GM12878 (cell line): ENCODE results near the gene SMIM27. TPM values are rescaled to one million over a fixed set of nuclear protein-coding genes. Genes with fewer than 3 reads are reported as not detected.

Experiments used
- BACH1 ChIP-seq: fragments of 450-650 bp; IDR thresholded peaks from 2 replicates; pipeline ENCODE4 v1.6.1; 2017; ENCODE audit warnings: mild to moderate bottlenecking, borderline replicate concordance
- BCL11A ChIP-seq: IDR thresholded peaks from 2 replicates; pipeline ENCODE4 v1.6.1; 2011; ENCODE audit warnings: low read depth, low read length
- CBX5 ChIP-seq: sonication (generic); IDR thresholded peaks from 2 replicates; pipeline ENCODE4 v1.6.1; 2016; ENCODE audit warnings: low read depth, moderate library complexity, mild to moderate bottlenecking, inconsistent platforms
- CEBPB ChIP-seq, 2 experiments: fragments of 150-350 bp in 1 of 2; IDR thresholded peaks; 2 replicates each; pipeline ENCODE4 v1.6.1; 2012 to 2014; ENCODE audit warnings: low read depth in 2 of 2, low read length in 2 of 2, borderline replicate concordance in 1 of 2, inconsistent platforms in 1 of 2
- ETV6 ChIP-seq, 2 experiments: fragments of 450-650 bp in 1 of 2; IDR thresholded peaks in 1 of 2; conservative IDR thresholded peaks in 1 of 2; 2 replicates each; pipeline ENCODE4 v1.6.1; 2014; ENCODE audit warnings: antibody characterized with exemption in 1 of 2, borderline replicate concordance in 1 of 2, low read depth in 1 of 2, mild to moderate bottlenecking in 1 of 2, moderate library complexity in 1 of 2
- IKZF1 ChIP-seq: fragments of 450-650 bp; conservative IDR thresholded peaks from 2 replicates; pipeline ENCODE4 v1.6.1; 2017; ENCODE audit warnings: antibody characterized with exemption, mild to moderate bottlenecking
- JUNB ChIP-seq: IDR thresholded peaks from 2 replicates; pipeline ENCODE4 v1.6.1; 2016; ENCODE audit warnings: antibody characterized with exemption, mild to moderate bottlenecking
- KLF5 ChIP-seq: fragments of 450-650 bp; IDR thresholded peaks from 2 replicates; pipeline ENCODE4 v1.6.1; 2014; ENCODE audit warnings: mild to moderate bottlenecking; ENCODE audit not compliant: partially characterized antibody
- NFXL1 ChIP-seq: fragments of 450-650 bp; IDR thresholded peaks from 2 replicates; pipeline ENCODE4 v1.6.1; 2017; ENCODE audit warnings: antibody characterized with exemption, mild to moderate bottlenecking, borderline replicate concordance
- NR2F1 ChIP-seq: fragments of 450-650 bp; conservative IDR thresholded peaks from 2 replicates; pipeline ENCODE4 v1.6.1; 2017; ENCODE audit warnings: mild to moderate bottlenecking
- PAX5 ChIP-seq: IDR thresholded peaks from 2 replicates; pipeline ENCODE4 v1.6.1; 2011; ENCODE audit warnings: low read depth, low read length, borderline replicate concordance
- PML ChIP-seq: IDR thresholded peaks from 2 replicates; pipeline ENCODE4 v1.6.1; 2012; ENCODE audit warnings: low read length, inconsistent platforms
- POU2F2 ChIP-seq: IDR thresholded peaks from 3 replicates; pipeline ENCODE4 v1.6.1; 2011; ENCODE audit warnings: low read depth, mild to moderate bottlenecking, low read length, borderline replicate concordance
- RELA ChIP-seq: fragments of 450-650 bp; IDR thresholded peaks from 2 replicates; pipeline ENCODE4 v1.8.0; 2014; ENCODE audit warnings: borderline replicate concordance; ENCODE audit not compliant: partially characterized antibody
- SMC3 ChIP-seq: IDR thresholded peaks from 2 replicates; pipeline ENCODE4 v1.6.1; 2011; ENCODE audit warnings: low read length, improper control_type of control experiment, borderline replicate concordance
- SRF ChIP-seq, 2 experiments: IDR thresholded peaks; 2 replicates each; pipeline ENCODE4 v1.6.1; 2011; ENCODE audit warnings: low read depth in 2 of 2, low read length in 2 of 2, mild to moderate bottlenecking in 1 of 2, moderate library complexity in 1 of 2
- ZNF24 ChIP-seq: fragments of 450-650 bp; IDR thresholded peaks from 2 replicates; pipeline ENCODE4 v1.6.1; 2017; ENCODE audit warnings: antibody characterized with exemption, mild to moderate bottlenecking
- polyA plus RNA-seq, 11 experiments: library from polyadenylated mRNA; depleted of rRNA in 4 of 11; unstranded in 6 of 11; stranded (reverse) in 5 of 11; fragments of >200 nt; fragmentation: Nextera tagmentation in 4 of 11; fragmentation: Illumina TruSeq in 1 of 11; extraction: Ambion mirVana in 4 of 11; extraction: Trizol in 1 of 11; gene quantifications; 1 replicate in 1 of 11; 2 replicates in 10 of 11; pipeline versions ENCODE4 v1.2.1 to v1.2.3, GENCODE V29; 2011 to 2016; ENCODE audit warnings: inconsistent platforms in 2 of 11, missing spikeins in 2 of 11, low read depth in 1 of 11
- total RNA-seq, 4 experiments: library from RNA; depleted of rRNA in 3 of 4; stranded (reverse); fragments of >200 nt in 3 of 4; fragmentation: Illumina TruSeq in 1 of 4; extraction: Trizol in 1 of 4; gene quantifications; 2 replicates each; pipeline versions ENCODE4 v1.2.1 to v1.2.3, GENCODE V29; 2013 to 2021
- TF ChIP-seq, protein P1 (sequence below): IDR thresholded peaks from 2 replicates; pipeline ENCODE4 v1.6.1; 2011; ENCODE audit warnings: mild to moderate bottlenecking, low read depth, low read length, moderate library complexity; ENCODE audit not compliant: insufficient replicate concordance
- TF ChIP-seq, protein P2 (sequence below): IDR thresholded peaks from 2 replicates; pipeline ENCODE4 v1.6.1; 2012; ENCODE audit warnings: low read depth, low read length, improper control_type of control experiment
- TF ChIP-seq, protein P3 (sequence below): fragments of 450-650 bp; IDR thresholded peaks from 2 replicates; pipeline ENCODE4 v1.6.1; 2018; ENCODE audit warnings: mild to moderate bottlenecking, low read depth, moderate library complexity; ENCODE audit not compliant: partially characterized antibody
- TF ChIP-seq, protein P4 (sequence below): fragments of 450-650 bp; IDR thresholded peaks from 2 replicates; pipeline ENCODE4 v1.6.1; 2017; ENCODE audit warnings: mild to moderate bottlenecking, moderate library complexity

Gene SMIM27
- total and polyA plus RNA-seq, 10 of the 15 experiments (the other 5 are each of a cell fraction or from before 2014, with no cell fraction given) = 12.2 to 47.3 (median 26.5) TPM

DNA sequence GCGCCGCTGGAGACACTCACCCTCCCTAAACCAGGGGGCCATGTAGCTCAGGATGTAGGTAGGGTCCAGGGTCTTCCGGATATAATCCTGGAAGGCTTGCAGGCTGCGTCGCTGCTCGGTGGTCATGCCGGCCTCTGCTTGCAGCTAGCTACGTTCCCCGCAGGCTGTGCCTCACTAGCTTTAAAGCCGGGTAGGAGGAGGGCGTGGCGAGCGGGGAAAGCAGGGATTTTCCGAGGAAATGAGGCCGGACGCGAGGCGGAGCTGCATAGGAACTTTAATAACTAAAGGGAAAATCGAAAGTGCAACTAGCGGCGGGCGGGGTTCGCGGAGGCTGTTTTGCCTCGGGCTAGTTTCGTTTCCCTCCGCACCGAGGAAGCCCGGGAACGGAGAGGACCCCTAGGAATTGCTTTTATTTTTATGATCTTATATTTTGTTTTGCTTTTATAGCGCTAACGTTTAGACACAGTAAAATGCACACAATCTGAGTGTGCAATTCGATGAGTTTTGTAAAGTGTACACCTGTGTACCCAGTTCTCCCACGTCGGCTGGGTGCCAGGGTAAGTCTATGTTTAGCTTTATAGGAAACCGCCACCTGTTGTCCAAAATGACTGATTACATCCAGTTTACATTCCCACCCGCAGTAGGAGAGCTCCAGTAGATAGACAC, 26.0 kb upstream of the SMIM27 start, which contains the start of gene RIGI (continued):
- TF ChIP-seq ZNF24 (no peak), SRF (IDR thresholded peaks at IDR 0.05; ENCODE audit: low read depth in 2 of 2, low read length in 2 of 2) (0 out of 4 replicates have a peak, but pooled peaks of 1 of the 2 experiments have one; percentile 16), PAX5 (peak; percentile 34; the same call in 1 of the 2 replicates), JUNB (no peak), CBX5 (no peak), POU2F2 (no peak), PML (0 out of 2 replicates have a peak, but pooled peaks have one; percentile 18), NR2F1 (no peak), BCL11A (0 out of 2 replicates have a peak, but pooled peaks have one; percentile 16), NFXL1 (no peak), SMC3 (peak; percentile 22; the same call in 1 of the 2 replicates), BACH1 (no peak), CEBPB (IDR thresholded peaks at IDR 0.05; ENCODE audit: borderline replicate concordance in 1 of 2, low read depth in 2 of 2, low read length in 2 of 2) (no peak), IKZF1 (peak; percentile 94), RELA (no peak), KLF5 (no peak), ETV6 (conservative IDR thresholded peaks at IDR 0.05 in 1 of 2, IDR thresholded peaks at IDR 0.05 in 1 of 2; ENCODE audit: borderline replicate concordance in 1 of 2, low read depth in 1 of 2) (peak in 1 of 2 experiments; percentile 95; a peak in 2 of 4 replicates)
- TF ChIP-seq, protein P1, sequence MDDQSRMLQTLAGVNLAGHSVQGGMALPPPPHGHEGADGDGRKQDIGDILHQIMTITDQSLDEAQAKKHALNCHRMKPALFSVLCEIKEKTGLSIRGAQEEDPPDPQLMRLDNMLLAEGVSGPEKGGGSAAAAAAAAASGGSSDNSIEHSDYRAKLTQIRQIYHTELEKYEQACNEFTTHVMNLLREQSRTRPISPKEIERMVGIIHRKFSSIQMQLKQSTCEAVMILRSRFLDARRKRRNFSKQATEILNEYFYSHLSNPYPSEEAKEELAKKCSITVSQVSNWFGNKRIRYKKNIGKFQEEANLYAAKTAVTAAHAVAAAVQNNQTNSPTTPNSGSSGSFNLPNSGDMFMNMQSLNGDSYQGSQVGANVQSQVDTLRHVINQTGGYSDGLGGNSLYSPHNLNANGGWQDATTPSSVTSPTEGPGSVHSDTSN = no peak
- TF ChIP-seq, protein P2, sequence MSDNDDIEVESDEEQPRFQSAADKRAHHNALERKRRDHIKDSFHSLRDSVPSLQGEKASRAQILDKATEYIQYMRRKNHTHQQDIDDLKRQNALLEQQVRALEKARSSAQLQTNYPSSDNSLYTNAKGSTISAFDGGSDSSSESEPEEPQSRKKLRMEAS = no peak
- TF ChIP-seq, protein P3, sequence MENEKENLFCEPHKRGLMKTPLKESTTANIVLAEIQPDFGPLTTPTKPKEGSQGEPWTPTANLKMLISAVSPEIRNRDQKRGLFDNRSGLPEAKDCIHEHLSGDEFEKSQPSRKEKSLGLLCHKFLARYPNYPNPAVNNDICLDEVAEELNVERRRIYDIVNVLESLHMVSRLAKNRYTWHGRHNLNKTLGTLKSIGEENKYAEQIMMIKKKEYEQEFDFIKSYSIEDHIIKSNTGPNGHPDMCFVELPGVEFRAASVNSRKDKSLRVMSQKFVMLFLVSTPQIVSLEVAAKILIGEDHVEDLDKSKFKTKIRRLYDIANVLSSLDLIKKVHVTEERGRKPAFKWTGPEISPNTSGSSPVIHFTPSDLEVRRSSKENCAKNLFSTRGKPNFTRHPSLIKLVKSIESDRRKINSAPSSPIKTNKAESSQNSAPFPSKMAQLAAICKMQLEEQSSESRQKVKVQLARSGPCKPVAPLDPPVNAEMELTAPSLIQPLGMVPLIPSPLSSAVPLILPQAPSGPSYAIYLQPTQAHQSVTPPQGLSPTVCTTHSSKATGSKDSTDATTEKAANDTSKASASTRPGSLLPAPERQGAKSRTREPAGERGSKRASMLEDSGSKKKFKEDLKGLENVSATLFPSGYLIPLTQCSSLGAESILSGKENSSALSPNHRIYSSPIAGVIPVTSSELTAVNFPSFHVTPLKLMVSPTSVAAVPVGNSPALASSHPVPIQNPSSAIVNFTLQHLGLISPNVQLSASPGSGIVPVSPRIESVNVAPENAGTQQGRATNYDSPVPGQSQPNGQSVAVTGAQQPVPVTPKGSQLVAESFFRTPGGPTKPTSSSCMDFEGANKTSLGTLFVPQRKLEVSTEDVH = no peak
- TF ChIP-seq, protein P4, sequence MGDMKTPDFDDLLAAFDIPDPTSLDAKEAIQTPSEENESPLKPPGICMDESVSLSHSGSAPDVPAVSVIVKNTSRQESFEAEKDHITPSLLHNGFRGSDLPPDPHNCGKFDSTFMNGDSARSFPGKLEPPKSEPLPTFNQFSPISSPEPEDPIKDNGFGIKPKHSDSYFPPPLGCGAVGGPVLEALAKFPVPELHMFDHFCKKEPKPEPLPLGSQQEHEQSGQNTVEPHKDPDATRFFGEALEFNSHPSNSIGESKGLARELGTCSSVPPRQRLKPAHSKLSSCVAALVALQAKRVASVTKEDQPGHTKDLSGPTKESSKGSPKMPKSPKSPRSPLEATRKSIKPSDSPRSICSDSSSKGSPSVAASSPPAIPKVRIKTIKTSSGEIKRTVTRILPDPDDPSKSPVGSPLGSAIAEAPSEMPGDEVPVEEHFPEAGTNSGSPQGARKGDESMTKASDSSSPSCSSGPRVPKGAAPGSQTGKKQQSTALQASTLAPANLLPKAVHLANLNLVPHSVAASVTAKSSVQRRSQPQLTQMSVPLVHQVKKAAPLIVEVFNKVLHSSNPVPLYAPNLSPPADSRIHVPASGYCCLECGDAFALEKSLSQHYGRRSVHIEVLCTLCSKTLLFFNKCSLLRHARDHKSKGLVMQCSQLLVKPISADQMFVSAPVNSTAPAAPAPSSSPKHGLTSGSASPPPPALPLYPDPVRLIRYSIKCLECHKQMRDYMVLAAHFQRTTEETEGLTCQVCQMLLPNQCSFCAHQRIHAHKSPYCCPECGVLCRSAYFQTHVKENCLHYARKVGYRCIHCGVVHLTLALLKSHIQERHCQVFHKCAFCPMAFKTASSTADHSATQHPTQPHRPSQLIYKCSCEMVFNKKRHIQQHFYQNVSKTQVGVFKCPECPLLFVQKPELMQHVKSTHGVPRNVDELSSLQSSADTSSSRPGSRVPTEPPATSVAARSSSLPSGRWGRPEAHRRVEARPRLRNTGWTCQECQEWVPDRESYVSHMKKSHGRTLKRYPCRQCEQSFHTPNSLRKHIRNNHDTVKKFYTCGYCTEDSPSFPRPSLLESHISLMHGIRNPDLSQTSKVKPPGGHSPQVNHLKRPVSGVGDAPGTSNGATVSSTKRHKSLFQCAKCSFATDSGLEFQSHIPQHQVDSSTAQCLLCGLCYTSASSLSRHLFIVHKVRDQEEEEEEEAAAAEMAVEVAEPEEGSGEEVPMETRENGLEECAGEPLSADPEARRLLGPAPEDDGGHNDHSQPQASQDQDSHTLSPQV = no peak
